Spinal cord (tissue), 10 donors: ENCODE measurements around the gene SSR3. TPM values are rescaled to one million over a fixed set of nuclear protein-coding genes. Genes with fewer than 3 reads are reported as not detected.

ENCODE experiments used
- DNase-seq, 6 donors: peaks; one replicate each; pipeline versions ENCODE4 v3.0.0 to v3.0.0-alpha.2; 2013 to 2015; ENCODE audit warnings: low spot score in 6 of 6, low read depth in 4 of 6
- H3K27ac ChIP-seq: one replicate; pipeline ENCODE4 v1.5.1; 2013; ENCODE audit warnings: low read depth, low read length, control low read depth
- H3K27me3 ChIP-seq: one replicate; pipeline ENCODE4 v1.6.1; 2013; ENCODE audit warnings: low read length; ENCODE audit not compliant: control insufficient read depth, insufficient read depth
- H3K36me3 ChIP-seq: one replicate; pipeline ENCODE4 v1.6.1; 2013; ENCODE audit warnings: low read length; ENCODE audit not compliant: control insufficient read depth, insufficient read depth
- H3K4me1 ChIP-seq: one replicate; pipeline ENCODE4 v1.6.1; 2013; ENCODE audit warnings: low read length; ENCODE audit not compliant: control insufficient read depth, insufficient read depth
- H3K4me3 ChIP-seq: one replicate; pipeline ENCODE4 v1.5.1; 2013; ENCODE audit warnings: low read depth, low read length, control low read depth
- H3K9me3 ChIP-seq: one replicate; pipeline ENCODE4 v1.6.1; 2013; ENCODE audit warnings: low read length; ENCODE audit not compliant: control insufficient read depth, insufficient read depth
- WGBS: methylation state at CpG from one replicate; pipeline ENCODE4 v1.1.5; 2013; ENCODE audit warnings: missing lambda C conversion rate; ENCODE audit not compliant: insufficient coverage; 5-methylcytosine and 5-hydroxymethylcytosine counted together
- polyA plus RNA-seq, 2 donors: library from polyadenylated mRNA; unstranded; fragments of 120-200 nt; gene quantifications; one replicate each; pipeline ENCODE4 v1.2.1, GENCODE V29; 2013; ENCODE audit not compliant: insufficient read length in 2 of 2
- total RNA-seq, 2 donors: library from RNA; depleted of rRNA in 1 of 2; stranded (reverse); fragments of 120-200 nt in 1 of 2; fragments of >200 nt in 1 of 2; gene quantifications; one replicate each; pipeline versions ENCODE4 v1.2.3 to v1.2.4, GENCODE V29; 2013 to 2014
- donor health status: healthy.

SSR3 gene
- total and polyA plus RNA-seq, 4 donors, result 77.8 to 129 (median 97.0) TPM

- Histone ChIP-seq H3K36me3 (no peaks in the 10 kb centered on the region), H3K9me3 (no peaks in the 10 kb centered on the region), H3K27ac (no peak overlapping the region), H3K4me3 (no peak overlapping the region), H3K27me3 (no peaks in the 10 kb centered on the region), H3K4me1 (no peaks in the 10 kb centered on the region)
- DNase-seq, result peak; percentile 33 to 94 (median 56)
- WGBS, result 63% methylated on average over 2 of the region's 5 CpGs
These were observed 45.4 kb downstream of the SSR3 start for GRCh38 chr3:156509189-156510174.

- no peak overlapping the region for H3K27ac ChIP-seq
- no peaks in the 10 kb centered on the region for H3K4me1 ChIP-seq
These were observed 47.6 kb downstream of the SSR3 start for GRCh38 chr3:156507285-156507684.

GRCh38 chr3:156498307-156498706 is 56.6 kb downstream of the SSR3 start:
- Histone ChIP-seq H3K4me1 (no peaks in the 10 kb centered on the region), H3K9me3 (no peaks in the 10 kb centered on the region), H3K36me3 (no peaks in the 10 kb centered on the region), H3K27ac (no peak overlapping the region), H3K4me3 (no peak overlapping the region), H3K27me3 (no peaks in the 10 kb centered on the region)
- WGBS, result no CpG with 5 or more reads among the region's 5 CpGs
- DNase-seq, result no peak

More at GRCh38 chr3:156507285-156507684, 47.6 kb downstream of the SSR3 start:
- H3K36me3 ChIP-seq, result no peaks in the 10 kb centered on the region
- H3K27me3 ChIP-seq, result no peaks in the 10 kb centered on the region
- DNase-seq, result no peak
- H3K9me3 ChIP-seq, result no peaks in the 10 kb centered on the region
- H3K4me3 ChIP-seq, result no peak overlapping the region

GRCh38 chr3:156497326-156497725 is 57.6 kb downstream of the SSR3 start:
- H3K27ac ChIP-seq, result no peak overlapping the region
- no peaks in the 10 kb centered on the region for H3K36me3 ChIP-seq
- H3K4me3 ChIP-seq, result no peak overlapping the region
- no peak for DNase-seq
- no peaks in the 10 kb centered on the region for H3K9me3 ChIP-seq
- WGBS, result no CpG with 5 or more reads among the region's 1 CpG
- H3K27me3 ChIP-seq, result no peaks in the 10 kb centered on the region
- H3K4me1 ChIP-seq, result no peaks in the 10 kb centered on the region

- no CpG with 5 or more reads among the region's 1 CpG for WGBS
- Histone ChIP-seq H3K9me3 (no peaks in the 10 kb centered on the region), H3K4me1 (no peaks in the 10 kb centered on the region), H3K27me3 (no peaks in the 10 kb centered on the region), H3K27ac (no peak overlapping the region), H3K4me3 (no peak overlapping the region), H3K36me3 (no peaks in the 10 kb centered on the region)
- no peak for DNase-seq
These were observed 59.1 kb downstream of the SSR3 start for GRCh38 chr3:156495816-156496215.

GRCh38 chr3:156493887-156494286 is 61.0 kb downstream of the SSR3 start:
- Histone ChIP-seq H3K4me1 (no peaks in the 10 kb centered on the region), H3K9me3 (no peaks in the 10 kb centered on the region), H3K36me3 (no peaks in the 10 kb centered on the region), H3K27me3 (no peaks in the 10 kb centered on the region), H3K27ac (no peak overlapping the region), H3K4me3 (no peak overlapping the region)
- WGBS, result no CpG with 5 or more reads among the region's 3 CpGs
- DNase-seq, result no peak

GRCh38 chr3:156492801-156493261 is 62.1 kb downstream of the SSR3 start:
- Histone ChIP-seq H3K27me3 (no peaks in the 10 kb centered on the region), H3K9me3 (no peaks in the 10 kb centered on the region), H3K4me3 (no peak overlapping the region), H3K27ac (no peak overlapping the region), H3K4me1 (no peaks in the 10 kb centered on the region), H3K36me3 (no peaks in the 10 kb centered on the region)
- no peak for DNase-seq
- WGBS, result 91% methylated on average over 1 of the region's 3 CpGs

GRCh38 chr3:156491192-156491591 is 63.7 kb downstream of the SSR3 start:
- Histone ChIP-seq H3K36me3 (no peaks in the 10 kb centered on the region), H3K27me3 (no peaks in the 10 kb centered on the region), H3K4me1 (no peaks in the 10 kb centered on the region), H3K4me3 (no peak overlapping the region), H3K27ac (no peak overlapping the region), H3K9me3 (no peaks in the 10 kb centered on the region)
- no peak for DNase-seq
- 72% methylated on average over 2 of the region's 3 CpGs for WGBS
